Subcutaneous adipose tissue (tissue), 4 donors: Measurements from ENCODE around the gene ABHD12B. TPM values are rescaled to one million over a fixed set of nuclear protein-coding genes. Genes with fewer than 3 reads are reported as not detected.

Experiments used
- total RNA-seq, 4 donors: library from RNA; depleted of rRNA; stranded (reverse); fragments of >200 nt; gene quantifications; one replicate each; pipeline ENCODE4 v1.1.0, GENCODE V29; 2016
- TF ChIP-seq, protein P1 (sequence below): fragments of 450-650 bp; IDR thresholded peaks from one replicate; pipeline ENCODE4 v1.5.1; 2016; ENCODE audit warnings: low read depth, mild to moderate bottlenecking, control low read depth, antibody characterized with exemption, moderate library complexity

Gene ABHD12B
- total RNA-seq, 4 donors from 2014 or later = not detected

DNA sequence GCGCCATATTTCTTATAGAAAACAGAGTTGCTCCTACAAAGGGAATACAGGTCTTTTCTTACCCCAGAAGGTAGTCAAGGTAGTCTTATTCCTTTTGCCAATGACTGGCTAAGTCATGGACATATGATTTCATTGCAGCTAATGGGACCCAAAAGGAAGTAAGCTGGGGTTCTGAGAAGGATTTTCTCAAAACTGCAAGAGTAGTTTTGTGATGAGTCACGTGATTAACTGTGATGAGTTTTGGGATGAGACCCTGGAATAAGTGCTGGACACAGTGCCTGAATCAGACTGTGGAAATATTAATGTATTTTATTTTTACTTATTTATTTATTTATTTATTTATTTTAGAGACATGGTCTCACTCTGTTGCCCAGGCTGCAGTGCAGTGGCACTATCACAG is 27.5 kb upstream of the ABHD12B start:
- TF ChIP-seq, protein P1, sequence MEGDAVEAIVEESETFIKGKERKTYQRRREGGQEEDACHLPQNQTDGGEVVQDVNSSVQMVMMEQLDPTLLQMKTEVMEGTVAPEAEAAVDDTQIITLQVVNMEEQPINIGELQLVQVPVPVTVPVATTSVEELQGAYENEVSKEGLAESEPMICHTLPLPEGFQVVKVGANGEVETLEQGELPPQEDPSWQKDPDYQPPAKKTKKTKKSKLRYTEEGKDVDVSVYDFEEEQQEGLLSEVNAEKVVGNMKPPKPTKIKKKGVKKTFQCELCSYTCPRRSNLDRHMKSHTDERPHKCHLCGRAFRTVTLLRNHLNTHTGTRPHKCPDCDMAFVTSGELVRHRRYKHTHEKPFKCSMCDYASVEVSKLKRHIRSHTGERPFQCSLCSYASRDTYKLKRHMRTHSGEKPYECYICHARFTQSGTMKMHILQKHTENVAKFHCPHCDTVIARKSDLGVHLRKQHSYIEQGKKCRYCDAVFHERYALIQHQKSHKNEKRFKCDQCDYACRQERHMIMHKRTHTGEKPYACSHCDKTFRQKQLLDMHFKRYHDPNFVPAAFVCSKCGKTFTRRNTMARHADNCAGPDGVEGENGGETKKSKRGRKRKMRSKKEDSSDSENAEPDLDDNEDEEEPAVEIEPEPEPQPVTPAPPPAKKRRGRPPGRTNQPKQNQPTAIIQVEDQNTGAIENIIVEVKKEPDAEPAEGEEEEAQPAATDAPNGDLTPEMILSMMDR = no peak

DNA sequence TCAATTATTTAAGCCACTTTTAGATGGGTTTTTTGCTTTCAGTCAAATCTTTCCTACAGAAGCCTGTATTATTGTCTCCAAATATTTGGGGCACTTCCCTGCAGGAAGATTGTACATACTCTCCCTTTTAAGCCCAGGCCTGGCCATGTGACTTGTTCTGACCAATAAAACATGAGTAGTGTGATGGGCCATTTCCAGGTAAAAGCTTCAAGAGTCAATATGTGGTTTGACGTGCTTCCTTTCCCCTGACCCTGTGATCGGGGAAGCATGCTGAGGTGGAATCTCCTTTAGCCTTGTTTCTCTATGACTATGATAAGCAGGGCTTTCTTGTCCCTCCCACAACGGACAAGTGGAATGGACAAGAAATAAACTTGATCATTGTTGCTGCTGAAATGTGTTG is 26.7 kb upstream of the ABHD12B start:
- TF ChIP-seq, protein P1 = no peak

DNA sequence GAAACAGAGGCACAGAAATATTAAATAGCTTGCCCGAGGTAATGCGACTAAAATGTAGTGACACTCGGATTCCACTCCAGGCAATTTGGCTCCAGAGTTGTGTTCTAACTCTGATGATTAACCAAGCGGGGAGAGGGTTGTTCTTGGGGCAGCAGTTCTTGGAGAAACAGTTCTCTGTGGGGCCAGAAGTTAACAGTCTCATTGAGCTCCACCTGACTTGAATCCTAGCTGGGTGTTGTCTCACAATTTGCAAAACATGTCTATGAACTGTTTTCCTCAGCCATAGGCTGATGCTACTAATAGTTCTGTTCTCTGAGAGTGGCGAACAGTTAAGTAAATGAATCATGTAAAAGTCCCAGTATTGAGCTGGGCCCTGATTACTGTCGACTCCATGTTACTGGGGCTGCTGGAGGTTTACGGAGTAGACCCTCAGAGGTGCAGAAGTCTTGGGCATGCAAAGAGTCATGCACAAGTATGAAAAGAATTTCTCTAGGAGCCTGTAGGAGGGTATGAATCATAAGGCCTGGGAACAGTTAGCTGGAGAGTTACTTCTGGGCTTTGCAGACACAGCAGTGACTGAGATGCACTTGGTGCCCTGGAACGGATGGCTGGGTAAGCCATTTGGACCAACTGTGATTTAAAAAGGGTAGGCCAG is 25.5 kb upstream of the ABHD12B start:
- TF ChIP-seq, protein P1 = no peak

DNA sequence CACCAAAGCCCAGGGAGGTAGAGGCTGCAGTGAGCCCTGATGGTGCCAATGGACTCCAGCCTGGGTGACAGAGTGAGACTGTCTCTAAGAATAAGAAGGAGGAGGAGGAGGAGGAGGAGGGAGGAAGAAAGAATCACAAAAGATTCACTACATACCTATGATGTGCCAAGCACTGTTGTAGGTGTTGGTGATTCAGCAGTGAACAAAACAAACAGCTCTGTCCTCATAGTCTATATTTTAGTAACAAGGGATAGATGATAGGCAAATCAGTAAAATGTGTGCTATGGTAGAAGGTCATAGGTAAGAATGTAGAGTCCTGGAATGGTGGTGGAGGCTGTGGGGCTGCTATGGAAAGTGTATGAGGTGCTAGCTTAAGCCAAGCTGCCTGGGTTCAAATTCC is 18.0 kb upstream of the ABHD12B start:
- TF ChIP-seq, protein P1 = no peak

DNA sequence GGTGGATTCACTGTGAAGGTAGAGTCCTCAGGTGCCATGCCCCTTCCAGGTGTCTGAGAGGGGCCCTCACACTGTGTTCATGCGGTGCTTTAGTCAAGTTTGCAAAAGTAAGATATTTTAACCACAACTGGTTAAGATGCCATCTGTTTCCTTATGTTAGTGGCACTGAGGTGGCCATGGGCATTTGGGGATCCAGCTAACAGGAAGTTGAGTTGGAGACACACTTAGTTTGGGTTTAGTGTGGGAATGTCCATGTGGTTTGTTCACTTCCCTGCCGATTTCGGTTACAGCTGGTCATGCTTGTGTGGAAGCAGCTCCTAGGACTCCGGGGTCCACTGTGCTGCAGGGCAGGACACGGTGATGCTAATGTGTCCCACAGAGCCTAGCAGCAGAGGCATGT is 17.3 kb upstream of the ABHD12B start:
- TF ChIP-seq, protein P1 = no peak

DNA sequence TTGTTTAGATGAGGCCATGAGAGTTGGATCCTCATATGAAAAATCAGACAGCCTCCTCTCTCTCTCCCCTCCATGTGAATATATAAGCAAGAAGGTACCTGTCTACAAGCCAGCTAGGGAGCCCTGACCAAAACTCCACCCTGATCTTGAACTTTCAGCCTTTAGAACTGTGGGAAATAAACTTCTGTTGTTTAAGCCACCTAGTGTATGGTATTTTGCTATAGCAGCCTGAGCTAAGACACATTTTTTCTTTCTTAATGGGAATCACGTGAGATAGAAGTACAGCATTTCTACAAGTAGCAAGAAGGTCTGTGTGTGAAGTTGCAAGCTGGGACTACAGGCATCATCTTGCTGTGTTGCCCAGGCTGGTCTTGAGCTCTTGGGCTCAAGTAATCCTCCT is 16.3 kb upstream of the ABHD12B start:
- TF ChIP-seq, protein P1 = no peak

DNA sequence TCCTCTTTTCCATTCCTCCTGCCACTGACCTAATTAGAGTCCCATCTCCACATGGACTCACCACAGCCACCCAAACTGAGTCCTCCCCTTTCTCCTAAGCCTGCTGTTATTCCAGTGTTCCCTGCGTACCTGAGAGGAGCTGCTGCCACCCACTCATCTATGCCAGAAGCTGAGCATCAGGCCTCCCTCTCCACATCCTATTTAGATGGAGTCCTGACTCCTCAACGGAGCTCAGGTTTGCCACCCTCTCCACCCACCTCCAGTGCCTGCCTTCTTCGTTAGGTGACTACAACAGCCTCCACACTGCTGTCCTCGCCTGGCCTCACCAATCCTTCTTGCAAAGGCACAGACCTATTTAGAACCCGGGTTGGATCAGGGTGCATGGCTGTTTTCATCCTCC is 15.2 kb upstream of the ABHD12B start:
- TF ChIP-seq, protein P1 = no peak
